Endodermal cell (in vitro differentiated cells): ENCODE measurements around the gene AP5M1. TPM values are rescaled to one million over a fixed set of nuclear protein-coding genes. Genes with fewer than 3 reads are reported as not detected.
"Not testable (repeated sequence)": the region's sequence is repeated elsewhere in the genome, so short reads cannot be mapped to it uniquely, and the experiment has no call there.

ENCODE experiments used
- DNase-seq: peaks from one replicate; pipeline ENCODE4 v3.0.0-alpha.2; 2017
- H3K27ac ChIP-seq: 2 replicates; pipeline ENCODE4 v1.5.1; 2013; ENCODE audit warnings: mild to moderate bottlenecking, low read depth, low read length, moderate library complexity
- H3K27me3 ChIP-seq: 2 replicates; pipeline ENCODE4 v1.6.1; 2013; ENCODE audit warnings: mild to moderate bottlenecking, low read length, moderate library complexity; ENCODE audit not compliant: insufficient read depth, control insufficient read depth, poor library complexity, severe bottlenecking
- H3K36me3 ChIP-seq: 2 replicates; pipeline ENCODE4 v1.7.0; 2013; ENCODE audit warnings: mild to moderate bottlenecking, low read length, moderate library complexity; ENCODE audit not compliant: control insufficient read depth, insufficient read depth
- H3K4me1 ChIP-seq: one replicate; pipeline ENCODE4 v1.7.0; 2013; ENCODE audit warnings: low read length; ENCODE audit not compliant: control insufficient read depth, insufficient read depth
- H3K4me3 ChIP-seq: 2 replicates; pipeline ENCODE4 v1.5.1; 2013; ENCODE audit warnings: mild to moderate bottlenecking, low read length, moderate library complexity
- H3K9ac ChIP-seq: 2 replicates; pipeline ENCODE4 v1.6.1; 2013; ENCODE audit warnings: mild to moderate bottlenecking, low read length, moderate library complexity; ENCODE audit not compliant: poor library complexity, severe bottlenecking; ENCODE audit errors: extremely low read depth
- H3K9me3 ChIP-seq: 2 replicates; pipeline ENCODE4 v1.6.1; 2013; ENCODE audit warnings: mild to moderate bottlenecking, low read length, moderate library complexity; ENCODE audit not compliant: control insufficient read depth
- H3K27ac Mint-ChIP-seq: 2 replicates; pipeline ENCODE4 v1.8.0; 2020; ENCODE audit warnings: mixed read lengths
- H3K27me3 Mint-ChIP-seq: 2 replicates; pipeline ENCODE4 v1.8.0; 2021; ENCODE audit warnings: mild to moderate bottlenecking, mixed read lengths; ENCODE audit not compliant: insufficient read depth
- H3K36me3 Mint-ChIP-seq: 2 replicates; pipeline ENCODE4 v1.8.0; 2020; ENCODE audit warnings: low read depth, mixed read lengths
- H3K4me1 Mint-ChIP-seq: 2 replicates; pipeline ENCODE4 v1.8.0; 2020; ENCODE audit warnings: mixed read lengths
- H3K4me3 Mint-ChIP-seq: 2 replicates; pipeline ENCODE4 v1.8.0; 2020; ENCODE audit warnings: mild to moderate bottlenecking, moderate library complexity, mixed read lengths
- H3K9me3 Mint-ChIP-seq: 2 replicates; pipeline ENCODE4 v1.8.0; 2020; ENCODE audit warnings: mild to moderate bottlenecking, mixed read lengths
- WGBS, 2 experiments: methylation state at CpG; one replicate each; pipeline versions ENCODE4 v1.1.5 to v1.1.7; 2013; ENCODE audit warnings: missing lambda C conversion rate in 2 of 2, mixed read lengths in 1 of 2; ENCODE audit not compliant: insufficient coverage in 1 of 2, insufficient read length in 1 of 2; 5-methylcytosine and 5-hydroxymethylcytosine counted together
- total RNA-seq, 2 donors: library from RNA; stranded (reverse); fragmentation: NEBNext Ultra II Directional in 1 of 2; extraction: Animal tissue kit (Norgen Biotek cat#: 25700) in 1 of 2; gene quantifications; 2 replicates in 1 of 2; 3 replicates in 1 of 2; pipeline ENCODE4 v1.2.1, GENCODE V29; 2021
- TF ChIP-seq, protein P1 (sequence below): fragments of 200-600 bp; sonication (generic); conservative IDR thresholded peaks from 2 replicates; pipeline ENCODE4 v1.5.0; 2021; ENCODE audit warnings: antibody characterized with exemption, mild to moderate bottlenecking

Gene AP5M1
- total RNA-seq, 2 donors from 2014 or later = 53.9 to 58.4 TPM

GRCh38 chr14:57232006-57232405, 36.8 kb upstream of the AP5M1 start:
- no peak for DNase-seq
- Mint-ChIP-seq H3K27me3 (no peaks in the 10 kb centered on the region), H3K27ac (no peak overlapping the region), H3K4me3 (no peak overlapping the region), H3K9me3 (peaks cover 8% of the 10 kb centered on the region), H3K36me3 (peaks cover 57% of the 10 kb centered on the region), H3K4me1 (peaks cover 6% of the 10 kb centered on the region)
- WGBS, 2 experiments = no CpG with 5 or more reads among the region's 1 CpG
- Histone ChIP-seq H3K27ac (no peak overlapping the region), H3K4me1 (no peaks in the 10 kb centered on the region), H3K27me3 (no peaks in the 10 kb centered on the region), H3K4me3 (no peak overlapping the region), H3K9me3 (no peaks in the 10 kb centered on the region), H3K36me3 (peaks cover 83% of the 10 kb centered on the region), H3K9ac (no peak overlapping the region)
- TF ChIP-seq, protein P1, sequence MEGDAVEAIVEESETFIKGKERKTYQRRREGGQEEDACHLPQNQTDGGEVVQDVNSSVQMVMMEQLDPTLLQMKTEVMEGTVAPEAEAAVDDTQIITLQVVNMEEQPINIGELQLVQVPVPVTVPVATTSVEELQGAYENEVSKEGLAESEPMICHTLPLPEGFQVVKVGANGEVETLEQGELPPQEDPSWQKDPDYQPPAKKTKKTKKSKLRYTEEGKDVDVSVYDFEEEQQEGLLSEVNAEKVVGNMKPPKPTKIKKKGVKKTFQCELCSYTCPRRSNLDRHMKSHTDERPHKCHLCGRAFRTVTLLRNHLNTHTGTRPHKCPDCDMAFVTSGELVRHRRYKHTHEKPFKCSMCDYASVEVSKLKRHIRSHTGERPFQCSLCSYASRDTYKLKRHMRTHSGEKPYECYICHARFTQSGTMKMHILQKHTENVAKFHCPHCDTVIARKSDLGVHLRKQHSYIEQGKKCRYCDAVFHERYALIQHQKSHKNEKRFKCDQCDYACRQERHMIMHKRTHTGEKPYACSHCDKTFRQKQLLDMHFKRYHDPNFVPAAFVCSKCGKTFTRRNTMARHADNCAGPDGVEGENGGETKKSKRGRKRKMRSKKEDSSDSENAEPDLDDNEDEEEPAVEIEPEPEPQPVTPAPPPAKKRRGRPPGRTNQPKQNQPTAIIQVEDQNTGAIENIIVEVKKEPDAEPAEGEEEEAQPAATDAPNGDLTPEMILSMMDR = no peak

GRCh38 chr14:57240115-57240514, 28.7 kb upstream of the AP5M1 start:
- H3K27me3 ChIP-seq, DNase-seq, H3K4me3 ChIP-seq, H3K9me3 ChIP-seq, H3K27me3 Mint-ChIP-seq, H3K4me1 ChIP-seq, H3K27ac Mint-ChIP-seq, H3K4me3 Mint-ChIP-seq, H3K9ac ChIP-seq, H3K9me3 Mint-ChIP-seq, H3K4me1 Mint-ChIP-seq, H3K27ac ChIP-seq: not testable (repeated sequence)
- peaks cover 40% of the 10 kb centered on the region for H3K36me3 Mint-ChIP-seq
- peaks cover 81% of the 10 kb centered on the region for H3K36me3 ChIP-seq
- 84 to 95% methylated on average over 5 to 7 of the region's 7 CpGs for WGBS, 2 experiments

- no peak for DNase-seq
- peaks cover 44% of the 10 kb centered on the region for H3K36me3 Mint-ChIP-seq
Measured at GRCh38 chr14:57243320-57243719, 25.5 kb upstream of the AP5M1 start.

DNA sequence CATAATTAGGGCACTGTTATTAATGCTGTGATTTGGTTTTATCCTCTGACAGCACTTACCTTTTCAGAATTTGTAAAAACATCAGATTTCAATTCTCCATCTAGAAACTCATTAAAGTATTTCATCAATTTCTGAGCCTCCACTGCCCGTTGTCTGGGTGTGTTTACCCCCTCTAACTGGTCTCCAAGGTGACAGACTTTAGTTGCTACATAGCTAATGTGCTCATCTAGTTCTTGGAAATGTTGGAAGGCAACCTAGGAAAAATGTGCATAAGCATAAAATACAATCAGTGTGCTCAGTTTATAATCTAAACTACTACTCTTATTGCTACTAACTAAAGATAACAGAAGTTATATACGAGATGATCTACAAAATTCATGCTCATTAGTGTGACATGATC, 24.7 kb upstream of the AP5M1 start:
- H3K4me1 Mint-ChIP-seq = peaks cover 14% of the 10 kb centered on the region
- H3K9me3 Mint-ChIP-seq = peaks cover 4% of the 10 kb centered on the region
- WGBS, 2 experiments = 88 to 93% methylated on average over 2 of the region's 2 CpGs
- no peaks in the 10 kb centered on the region for H3K27me3 Mint-ChIP-seq
- Histone ChIP-seq H3K9me3 (peaks cover 9% of the 10 kb centered on the region), H3K9ac (no peak overlapping the region), H3K27me3 (no peaks in the 10 kb centered on the region), H3K4me3 (no peak overlapping the region), H3K27ac (no peak overlapping the region), H3K36me3 (peaks cover 62% of the 10 kb centered on the region), H3K4me1 (peaks cover 5% of the 10 kb centered on the region)
- H3K4me3 Mint-ChIP-seq = no peak overlapping the region
- H3K27ac Mint-ChIP-seq = no peak overlapping the region
- H3K36me3 Mint-ChIP-seq = peaks cover 39% of the 10 kb centered on the region
- DNase-seq = no peak
- TF ChIP-seq, protein P1 = no peak

More at GRCh38 chr14:57243320-57243719, 25.5 kb upstream of the AP5M1 start:
- Histone ChIP-seq H3K36me3 (peaks cover 69% of the 10 kb centered on the region), H3K27me3 (no peaks in the 10 kb centered on the region), H3K9ac (no peak overlapping the region), H3K27ac (no peak overlapping the region), H3K4me1 (peaks cover 5% of the 10 kb centered on the region), H3K4me3 (no peak overlapping the region), H3K9me3 (peaks cover 9% of the 10 kb centered on the region)
- TF ChIP-seq, protein P1 = no peak
- Mint-ChIP-seq H3K27me3 (no peaks in the 10 kb centered on the region), H3K9me3 (peaks cover 4% of the 10 kb centered on the region), H3K4me1 (peaks cover 14% of the 10 kb centered on the region), H3K27ac (no peak overlapping the region), H3K4me3 (no peak overlapping the region)
